Mononuclear cell (primary cell): ENCODE data around the gene ATF6. TPM values are rescaled to one million over a fixed set of nuclear protein-coding genes. Genes with fewer than 3 reads are reported as not detected.

Experiments
- H3K27me3 ChIP-seq: 2 replicates; pipeline ENCODE4 v1.6.0; 2011; ENCODE audit warnings: low read length, control low read depth; ENCODE audit not compliant: insufficient read depth
- H3K4me1 ChIP-seq: 2 replicates; pipeline ENCODE4 v1.5.1; 2011; ENCODE audit warnings: mild to moderate bottlenecking, low read length, control low read depth; ENCODE audit not compliant: insufficient read depth
- H3K4me3 ChIP-seq: 2 replicates; pipeline ENCODE4 v1.5.1; 2011; ENCODE audit warnings: mild to moderate bottlenecking, low read length, moderate library complexity
- H3K9me3 ChIP-seq: 2 replicates; pipeline ENCODE4 v1.5.1; 2011; ENCODE audit warnings: low read depth, mild to moderate bottlenecking, control low read depth, low read length
- total RNA-seq: library from RNA; depleted of rRNA; stranded (reverse); fragments of >200 nt; gene quantifications from one replicate; pipeline ENCODE4 v1.2.3, GENCODE V29; 2012

The ATF6 gene
- total RNA-seq, 1 donor: 27.5 TPM

DNA sequence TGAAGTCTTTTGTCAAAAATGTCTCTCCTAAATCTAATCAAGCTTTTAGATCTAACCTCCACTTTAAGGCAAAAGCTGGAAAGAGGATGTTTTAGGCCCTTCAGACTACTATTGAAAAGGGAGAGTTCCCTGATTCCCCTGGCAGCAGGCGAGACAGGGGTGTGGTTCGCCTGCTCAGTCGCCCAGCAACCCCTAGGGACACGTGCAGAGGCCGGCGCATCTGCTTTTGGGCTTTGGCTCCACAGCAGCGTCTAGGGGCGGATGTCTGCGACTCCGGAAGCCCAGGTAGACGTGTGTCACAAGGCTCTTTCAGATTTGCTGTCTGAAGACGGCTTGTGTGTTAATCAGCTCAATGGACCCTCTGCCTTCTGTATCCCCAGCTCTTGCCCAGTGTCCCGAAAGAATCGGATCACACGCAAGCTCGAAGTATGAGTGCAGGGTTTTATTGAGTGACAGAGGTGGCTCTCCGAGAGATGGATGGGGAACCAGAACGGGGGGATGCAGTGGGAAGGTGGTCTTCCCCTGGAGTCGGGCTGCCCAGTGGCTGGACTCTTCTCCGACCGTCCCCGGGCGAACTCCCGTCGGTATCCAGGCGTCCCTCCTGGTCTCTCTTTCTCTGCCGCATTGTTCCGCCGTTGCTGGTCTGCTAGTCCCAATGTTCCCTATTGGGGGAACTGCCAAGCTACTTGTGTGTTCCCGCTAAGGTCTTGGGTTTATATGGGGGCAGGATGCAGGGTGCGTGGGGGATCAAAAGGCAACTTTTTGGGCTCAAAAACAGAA lies 212.1 kb downstream of the ATF6 start:
- Histone ChIP-seq H3K4me1 (no peaks in the 10 kb centered on the region), H3K27me3 (no peaks in the 10 kb centered on the region), H3K9me3 (no peaks in the 10 kb centered on the region), H3K4me3 (no peak overlapping the region)

- no peaks in the 10 kb centered on the region for H3K27me3 ChIP-seq
- H3K4me3 ChIP-seq: no peak overlapping the region
- H3K4me1 ChIP-seq: no peaks in the 10 kb centered on the region
- no peaks in the 10 kb centered on the region for H3K9me3 ChIP-seq
These were observed 215.0 kb downstream of the ATF6 start for GRCh38 chr1:161981126-161981525.

DNA sequence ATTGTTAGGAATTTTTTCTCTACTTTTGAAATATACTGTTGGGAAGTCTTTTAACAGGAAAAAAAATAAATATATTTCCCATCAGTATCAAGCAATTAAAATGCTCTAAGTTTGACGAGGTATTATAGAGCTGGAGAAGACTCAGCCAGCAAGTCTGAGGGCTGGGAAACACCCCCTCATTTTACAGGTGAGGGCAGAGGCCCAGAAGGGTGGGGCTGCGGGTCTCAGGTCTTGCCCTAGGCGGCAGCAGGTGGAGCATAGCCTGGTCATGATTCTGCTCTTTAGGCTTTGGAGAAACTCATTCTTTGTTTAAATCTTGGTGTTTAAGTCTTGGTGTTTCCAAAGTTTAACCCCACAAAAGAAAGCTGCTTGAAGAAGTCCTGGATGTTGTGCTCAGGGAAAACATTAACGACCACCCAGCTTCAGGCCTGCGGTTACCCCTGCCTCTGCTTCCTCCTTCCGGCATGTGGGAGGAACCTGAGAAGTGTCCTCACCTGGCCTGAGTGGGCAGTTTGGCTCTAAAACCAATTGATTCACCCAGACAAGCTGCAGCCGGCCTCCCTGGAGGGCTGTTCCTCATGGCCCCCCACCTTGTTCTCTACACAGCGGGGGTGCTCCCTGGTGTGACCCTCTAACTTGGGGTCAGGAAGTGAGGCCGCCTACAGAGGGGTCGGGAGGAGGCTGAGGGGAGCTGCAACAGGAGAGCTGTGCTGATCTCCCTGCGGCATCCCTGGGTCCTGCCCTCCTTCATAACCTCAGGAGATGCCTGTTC lies 215.8 kb downstream of the ATF6 start:
- no peaks in the 10 kb centered on the region for H3K9me3 ChIP-seq
- no peaks in the 10 kb centered on the region for H3K27me3 ChIP-seq
- no peaks in the 10 kb centered on the region for H3K4me1 ChIP-seq
- no peak overlapping the region for H3K4me3 ChIP-seq

DNA sequence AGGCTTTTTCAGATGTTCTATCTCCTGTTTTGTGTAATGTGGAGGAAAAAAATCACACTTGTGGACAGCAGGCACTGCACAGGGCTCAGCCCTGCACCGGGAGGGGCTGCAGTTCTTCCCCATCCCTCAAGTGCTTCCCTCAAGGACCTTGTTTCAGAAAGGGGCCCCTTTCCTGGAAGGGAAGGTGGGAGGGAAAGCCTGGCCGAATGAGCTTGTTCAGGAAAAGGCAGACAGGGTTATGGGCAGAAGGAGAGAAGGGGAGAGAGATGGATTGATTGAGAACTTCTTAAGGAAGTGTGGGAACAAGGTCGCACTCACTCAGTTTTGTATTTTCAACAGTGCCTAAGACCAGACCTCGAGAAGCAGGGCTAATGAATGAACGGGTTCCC lies 216.4 kb downstream of the ATF6 start:
- no peaks in the 10 kb centered on the region for H3K9me3 ChIP-seq
- H3K27me3 ChIP-seq: no peaks in the 10 kb centered on the region
- H3K4me3 ChIP-seq: no peak overlapping the region

GRCh38 chr1:161982917-161983316 lies 216.8 kb downstream of the ATF6 start:
- Histone ChIP-seq H3K4me1 (no peaks in the 10 kb centered on the region), H3K4me3 (no peak overlapping the region), H3K27me3 (no peaks in the 10 kb centered on the region), H3K9me3 (no peaks in the 10 kb centered on the region)

More for the DNA sequence above, 216.4 kb downstream of the ATF6 start:
- no peaks in the 10 kb centered on the region for H3K4me1 ChIP-seq

DNA sequence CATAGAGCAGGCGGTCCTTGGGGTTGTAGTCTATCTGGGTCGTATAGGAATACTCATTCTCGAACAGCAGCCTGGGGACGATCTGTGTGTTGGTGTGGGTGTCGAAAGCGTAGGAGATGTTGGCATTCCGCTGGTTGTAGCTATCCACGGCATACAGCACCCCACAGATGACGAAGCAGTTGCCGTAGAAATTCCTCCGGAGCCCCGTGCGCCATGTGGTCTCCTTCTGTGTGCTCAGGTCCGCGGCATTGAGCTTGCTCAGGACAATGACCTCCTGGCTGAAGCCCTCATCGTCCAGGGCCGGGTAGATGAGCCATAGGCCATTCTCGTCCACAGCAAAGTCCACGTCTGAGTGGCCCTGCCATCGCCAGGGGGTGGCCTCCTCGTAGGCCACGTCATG lies 217.6 kb downstream of the ATF6 start:
- Histone ChIP-seq H3K4me3 (no peak overlapping the region), H3K4me1 (peaks cover 3% of the 10 kb centered on the region), H3K9me3 (no peaks in the 10 kb centered on the region), H3K27me3 (no peaks in the 10 kb centered on the region)

GRCh38 chr1:161985301-161985822 lies 219.2 kb downstream of the ATF6 start:
- Histone ChIP-seq H3K27me3 (no peaks in the 10 kb centered on the region), H3K4me1 (peaks cover 15% of the 10 kb centered on the region), H3K9me3 (no peaks in the 10 kb centered on the region), H3K4me3 (no peak overlapping the region)

DNA sequence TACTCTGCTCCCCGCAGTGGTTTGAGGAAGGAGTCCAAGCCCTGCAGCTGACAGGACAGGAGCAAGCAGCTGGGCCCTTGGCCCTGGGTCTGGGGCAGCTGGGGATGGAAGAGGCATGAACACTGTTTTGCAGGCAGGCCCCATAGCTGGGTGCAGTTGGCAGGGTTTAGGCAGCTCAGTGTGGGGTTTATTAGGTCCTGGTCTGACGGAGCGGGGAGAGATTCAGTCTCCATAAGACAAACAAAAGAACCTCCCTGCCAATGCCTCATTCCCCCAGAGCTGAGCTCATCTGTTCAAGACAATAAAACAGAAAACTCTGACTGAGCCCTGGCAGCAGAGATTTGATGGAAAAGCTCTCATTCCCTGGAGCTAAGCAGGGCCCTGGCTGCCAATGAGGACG lies 220.2 kb downstream of the ATF6 start:
- no peak overlapping the region for H3K4me3 ChIP-seq
- H3K9me3 ChIP-seq: no peaks in the 10 kb centered on the region
- no peaks in the 10 kb centered on the region for H3K27me3 ChIP-seq
- peaks cover 18% of the 10 kb centered on the region for H3K4me1 ChIP-seq

DNA sequence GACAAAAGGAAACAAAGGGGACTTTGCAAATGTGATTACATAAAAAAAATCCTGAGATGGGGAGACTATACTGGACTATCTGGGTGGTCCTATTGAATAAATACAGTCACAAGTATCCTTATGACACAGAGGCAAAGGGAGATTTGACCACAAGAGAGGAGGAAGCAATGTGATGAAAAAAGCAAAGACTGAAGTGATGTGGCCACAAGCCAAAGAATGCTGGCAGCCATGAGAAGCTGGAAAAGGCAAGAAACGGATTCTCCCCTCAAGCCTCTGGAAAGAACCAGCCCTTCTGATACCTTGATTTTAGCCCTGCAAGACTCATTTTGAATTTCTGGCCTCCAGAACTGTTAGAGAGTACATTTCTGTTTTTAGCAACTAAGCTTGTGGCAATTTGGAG lies 221.2 kb downstream of the ATF6 start:
- H3K9me3 ChIP-seq: no peaks in the 10 kb centered on the region
- peaks cover 18% of the 10 kb centered on the region for H3K4me1 ChIP-seq
- no peaks in the 10 kb centered on the region for H3K27me3 ChIP-seq
- H3K4me3 ChIP-seq: no peak overlapping the region

DNA sequence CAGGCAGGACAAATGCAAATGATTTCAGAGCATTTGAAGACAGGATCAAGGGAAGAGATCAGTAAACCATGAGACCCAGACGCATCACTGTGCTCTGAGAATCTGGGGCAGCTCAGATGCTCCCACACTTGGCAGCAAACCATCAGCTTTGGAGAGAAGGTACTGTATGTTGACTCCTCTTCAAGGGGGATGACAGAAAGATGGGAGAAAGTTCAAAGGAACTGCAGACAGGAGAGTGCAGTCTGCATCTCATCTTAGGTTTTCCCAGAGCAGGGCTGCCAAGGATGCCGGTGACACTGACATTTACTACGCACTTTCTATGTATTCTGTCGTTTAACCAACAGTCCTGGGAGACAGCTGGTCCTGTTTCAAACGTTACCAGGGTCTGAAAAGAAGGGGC lies 221.8 kb downstream of the ATF6 start:
- Histone ChIP-seq H3K27me3 (no peaks in the 10 kb centered on the region), H3K4me1 (peaks cover 18% of the 10 kb centered on the region), H3K9me3 (no peaks in the 10 kb centered on the region), H3K4me3 (no peak overlapping the region)

DNA sequence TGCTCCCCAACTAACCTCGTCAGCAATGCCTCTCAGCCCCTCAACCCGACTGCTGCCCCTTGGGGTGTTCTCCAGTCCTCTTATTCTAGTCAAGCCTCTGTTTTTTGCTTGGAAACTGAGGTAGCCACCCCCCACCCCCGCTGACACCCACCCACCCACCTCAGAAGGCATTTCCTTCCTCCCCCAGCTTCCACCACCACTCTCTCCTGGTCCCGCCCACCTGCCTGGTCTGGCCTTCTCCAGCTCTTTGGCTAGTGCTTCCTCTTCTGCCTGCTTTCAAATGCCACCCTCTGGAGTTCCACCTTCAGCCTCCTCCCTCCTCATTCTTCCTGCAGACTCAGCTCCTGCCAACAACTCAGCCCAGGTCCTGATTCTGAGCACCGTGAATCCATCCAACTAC lies 222.3 kb downstream of the ATF6 start:
- Histone ChIP-seq H3K4me1 (peaks cover 18% of the 10 kb centered on the region), H3K4me3 (no peak overlapping the region), H3K9me3 (no peaks in the 10 kb centered on the region), H3K27me3 (no peaks in the 10 kb centered on the region)

DNA sequence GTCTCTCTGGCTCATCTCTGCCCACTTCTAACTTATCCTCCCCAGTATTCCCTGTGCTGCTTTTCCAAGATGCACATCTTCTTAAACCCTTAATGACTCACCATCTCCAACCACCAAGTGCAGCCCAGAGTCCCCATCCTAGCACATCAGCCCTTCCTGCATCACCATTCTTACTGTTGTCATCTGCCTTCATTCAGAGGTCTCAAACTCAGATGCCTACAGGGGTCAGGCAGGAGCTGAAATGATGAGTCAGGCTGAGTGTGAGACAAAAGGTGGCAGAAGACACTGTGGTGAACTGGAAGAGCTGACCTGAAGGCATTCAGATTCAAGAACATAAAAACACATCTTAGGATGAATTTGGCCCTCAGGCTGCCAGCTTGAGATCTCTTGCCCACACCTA lies 223.0 kb downstream of the ATF6 start:
- peaks cover 18% of the 10 kb centered on the region for H3K4me1 ChIP-seq
- H3K27me3 ChIP-seq: no peaks in the 10 kb centered on the region
- H3K9me3 ChIP-seq: no peaks in the 10 kb centered on the region
- H3K4me3 ChIP-seq: no peak overlapping the region

GRCh38 chr1:161989786-161990185 lies 223.7 kb downstream of the ATF6 start:
- H3K4me3 ChIP-seq: no peak overlapping the region
- H3K27me3 ChIP-seq: no peaks in the 10 kb centered on the region
- no peaks in the 10 kb centered on the region for H3K9me3 ChIP-seq
- peaks cover 18% of the 10 kb centered on the region for H3K4me1 ChIP-seq

DNA sequence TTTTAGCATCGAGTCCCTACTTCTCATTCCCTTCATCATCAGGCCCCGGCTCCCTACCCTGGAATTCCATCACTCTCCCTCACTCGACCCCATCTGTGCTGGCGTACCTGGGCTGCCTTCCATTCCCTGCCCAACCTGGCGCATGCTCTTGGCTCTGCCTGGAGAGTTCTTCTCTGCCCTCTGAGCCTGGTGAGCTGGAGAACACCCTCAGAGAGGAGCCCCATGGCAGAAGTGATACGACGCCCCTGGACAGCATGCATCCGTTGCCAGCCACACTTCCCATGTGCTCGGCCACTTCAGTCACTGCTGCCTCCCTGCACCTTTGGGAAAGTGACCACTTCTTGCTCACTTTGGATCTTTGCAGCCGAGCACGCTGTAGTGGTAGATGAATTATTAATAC lies 227.5 kb downstream of the ATF6 start:
- Histone ChIP-seq H3K27me3 (no peaks in the 10 kb centered on the region), H3K9me3 (no peaks in the 10 kb centered on the region), H3K4me1 (peaks cover 16% of the 10 kb centered on the region), H3K4me3 (no peak overlapping the region)

- peaks cover 14% of the 10 kb centered on the region for H3K4me1 ChIP-seq
- no peaks in the 10 kb centered on the region for H3K27me3 ChIP-seq
- H3K9me3 ChIP-seq: no peaks in the 10 kb centered on the region
- H3K4me3 ChIP-seq: no peak overlapping the region
These were observed 228.1 kb downstream of the ATF6 start for GRCh38 chr1:161994175-161994668.
